CD14-positive monocyte (primary cell): ENCODE results near the gene PATJ. TPM values are rescaled to one million over a fixed set of nuclear protein-coding genes. Genes with fewer than 3 reads are reported as not detected.

Experiments
- DNase-seq, 3 donors: peaks; one replicate each; pipeline ENCODE4 v3.0.0-alpha.2; 2011 to 2022
- H2AFZ ChIP-seq: 2 replicates; pipeline ENCODE4 v1.6.0; 2012; ENCODE audit warnings: mild to moderate bottlenecking, low read depth, low read length, inconsistent platforms; ENCODE audit not compliant: insufficient read depth, poor library complexity, severe bottlenecking
- H3K27ac ChIP-seq, 2 donors: 1 replicate in 1 of 2; 2 replicates in 1 of 2; pipeline ENCODE4 v1.5.1; 2012 to 2013; ENCODE audit warnings: low read length in 2 of 2, control low read depth in 1 of 2, inconsistent platforms in 1 of 2, low read depth in 1 of 2, mild to moderate bottlenecking in 1 of 2
- H3K27me3 ChIP-seq, 2 donors: one replicate each; pipeline versions ENCODE4 v1.6.0 to v1.6.1; 2011 to 2013; ENCODE audit warnings: low read length in 2 of 2; ENCODE audit not compliant: control insufficient read depth in 2 of 2, insufficient read depth in 2 of 2
- H3K36me3 ChIP-seq, 2 donors: replicated peaks in 1 of 2; 1 replicate in 1 of 2; 2 replicates in 1 of 2; pipeline versions ENCODE4 v1.5.1 to v1.6.1; 2012 to 2013; ENCODE audit warnings: low read length in 2 of 2, control low read depth in 1 of 2, inconsistent platforms in 1 of 2, mild to moderate bottlenecking in 1 of 2; ENCODE audit not compliant: insufficient read depth in 2 of 2, control insufficient read depth in 1 of 2
- H3K4me1 ChIP-seq, 2 donors: 1 replicate in 1 of 2; 2 replicates in 1 of 2; pipeline versions ENCODE4 v1.5.1 to v1.6.1; 2012 to 2013; ENCODE audit warnings: low read length in 2 of 2, control low read depth in 1 of 2, inconsistent platforms in 1 of 2, mild to moderate bottlenecking in 1 of 2, moderate library complexity in 1 of 2; ENCODE audit not compliant: insufficient read depth in 2 of 2, control insufficient read depth in 1 of 2
- H3K4me2 ChIP-seq: replicated peaks from 2 replicates; pipeline ENCODE3; 2012; ENCODE audit warnings: low read length, moderate library complexity, mild to moderate bottlenecking; ENCODE audit not compliant: poor library complexity, severe bottlenecking; ENCODE audit errors: extremely low read depth
- H3K4me3 ChIP-seq, 3 experiments: fragments of 200-600 bp in 1 of 3; sonication (generic) in 1 of 3; replicated peaks in 1 of 3; 1 replicate in 2 of 3; 2 replicates in 1 of 3; pipeline ENCODE4 v1.5.1; 2011 to 2013; ENCODE audit warnings: low read length in 3 of 3, mild to moderate bottlenecking in 3 of 3, control low read depth in 2 of 3, low read depth in 2 of 3, inconsistent platforms in 1 of 3, moderate library complexity in 1 of 3
- H3K79me2 ChIP-seq: 2 replicates; pipeline ENCODE4 v1.6.0; 2012; ENCODE audit warnings: mild to moderate bottlenecking, control low read depth, inconsistent platforms, low read length, moderate library complexity; ENCODE audit not compliant: insufficient read depth
- H3K9ac ChIP-seq: 2 replicates; pipeline ENCODE4 v1.6.0; 2017; ENCODE audit warnings: low read length, mild to moderate bottlenecking; ENCODE audit not compliant: insufficient read depth, poor library complexity, severe bottlenecking
- H3K9me3 ChIP-seq, 2 donors: replicated peaks in 1 of 2; 1 replicate in 1 of 2; 2 replicates in 1 of 2; pipeline versions ENCODE4 v1.5.1 to v1.6.1; 2012 to 2013; ENCODE audit warnings: low read length in 2 of 2, control low read depth in 1 of 2; ENCODE audit not compliant: control insufficient read depth in 1 of 2, insufficient read depth in 1 of 2
- H4K20me1 ChIP-seq: 2 replicates; pipeline ENCODE4 v1.6.0; 2012; ENCODE audit warnings: mild to moderate bottlenecking, low read length, control low read depth, moderate library complexity; ENCODE audit not compliant: insufficient read depth
- H3K27ac Mint-ChIP-seq, 7 donors: one replicate each; pipeline ENCODE4 v1.8.0; 2020; ENCODE audit warnings: mild to moderate bottlenecking in 7 of 7, mixed read lengths in 7 of 7, moderate library complexity in 6 of 7, inconsistent platforms in 2 of 7
- H3K27me3 Mint-ChIP-seq, 3 donors: one replicate each; pipeline ENCODE4 v1.8.0; 2021 to 2022; ENCODE audit warnings: low read depth in 3 of 3, mild to moderate bottlenecking in 3 of 3, mixed read lengths in 3 of 3, moderate library complexity in 3 of 3, inconsistent platforms in 1 of 3
- H3K36me3 Mint-ChIP-seq, 2 donors: one replicate each; pipeline ENCODE4 v1.8.0; 2020; ENCODE audit warnings: mixed read lengths in 2 of 2, inconsistent platforms in 1 of 2, mild to moderate bottlenecking in 1 of 2
- H3K4me1 Mint-ChIP-seq: one replicate; pipeline ENCODE4 v1.8.0; 2020; ENCODE audit warnings: mild to moderate bottlenecking, mixed read lengths
- H3K4me3 Mint-ChIP-seq, 2 donors: one replicate each; pipeline ENCODE4 v1.8.0; 2020; ENCODE audit warnings: mild to moderate bottlenecking in 2 of 2, mixed read lengths in 2 of 2, moderate library complexity in 1 of 2
- H3K9me3 Mint-ChIP-seq, 7 donors: one replicate each; pipeline ENCODE4 v1.8.0; 2020 to 2022; ENCODE audit warnings: mixed read lengths in 7 of 7, mild to moderate bottlenecking in 6 of 7, moderate library complexity in 6 of 7, inconsistent platforms in 2 of 7
- WGBS: methylation state at CpG from one replicate; pipeline ENCODE4 v1.1.5; 2013; ENCODE audit warnings: missing lambda C conversion rate; ENCODE audit not compliant: insufficient coverage; 5-methylcytosine and 5-hydroxymethylcytosine counted together
- intact Hi-C, 2 donors: fragments of 100-400 bp; cut with micrococcal nuclease; formaldehyde crosslinking; loops; one replicate each; pipeline versions ENCODE4 v1.15.0 to v1.15.1; 2023
- polyA plus RNA-seq, 3 donors: library from polyadenylated mRNA; depleted of rRNA in 1 of 3; unstranded in 2 of 3; stranded (reverse) in 1 of 3; fragments of 300-500 nt in 2 of 3; fragments of >200 nt in 1 of 3; fragmentation: Illumina TruSeq in 2 of 3; gene quantifications; 1 replicate in 2 of 3; 2 replicates in 1 of 3; pipeline ENCODE4 v1.2.3, GENCODE V29; 2012 to 2021
- TF ChIP-seq, protein P1 (sequence below): fragments of 200-600 bp; IDR thresholded peaks from one replicate; pipeline ENCODE4 v1.8.0; 2022; ENCODE audit warnings: antibody characterized with exemption, mild to moderate bottlenecking

PATJ gene
- polyA plus RNA-seq, 3 donors, result 0.01 to 0.23 TPM; not detected in 1

DNA sequence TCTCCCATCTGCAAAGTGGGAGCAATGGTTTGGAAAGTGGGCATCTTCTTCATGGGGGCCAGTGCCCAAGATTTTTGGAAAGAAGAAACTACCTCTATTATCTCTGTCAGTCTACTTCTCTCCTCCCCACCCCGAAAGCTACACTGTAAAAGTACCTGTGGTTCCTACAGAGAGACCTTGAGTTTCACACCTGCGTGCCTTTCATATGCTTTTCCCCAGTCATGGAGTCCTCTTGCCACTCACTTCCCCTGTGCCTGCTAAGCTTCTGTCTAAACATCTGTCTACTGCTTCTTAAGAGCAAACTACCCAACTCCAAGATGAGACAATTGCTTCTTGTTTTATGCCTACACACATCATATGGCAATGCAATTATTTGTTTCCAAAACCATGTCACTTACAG is 261.5 kb downstream of the PATJ start:
- H2AFZ ChIP-seq, result no peak overlapping the region
- no peak overlapping the region for H3K4me2 ChIP-seq
- H4K20me1 ChIP-seq, result no peaks in the 10 kb centered on the region
- H3K4me1 Mint-ChIP-seq, result no peaks in the 10 kb centered on the region
- WGBS, result 92% methylated on average over 2 of the region's 2 CpGs
- H3K9ac ChIP-seq, result no peak overlapping the region
- no peak for DNase-seq
- no peaks in the 10 kb centered on the region for H3K4me1 ChIP-seq
- intact Hi-C loops, result no loop called here
- H3K27ac Mint-ChIP-seq, result no peak overlapping the region
- no peaks in the 10 kb centered on the region for H3K36me3 ChIP-seq
- peaks cover 0 to 3% (median 0%) of the 10 kb centered on the region in 7 donors for H3K9me3 Mint-ChIP-seq
- no peak overlapping the region for H3K4me3 ChIP-seq
- TF ChIP-seq, protein P1, sequence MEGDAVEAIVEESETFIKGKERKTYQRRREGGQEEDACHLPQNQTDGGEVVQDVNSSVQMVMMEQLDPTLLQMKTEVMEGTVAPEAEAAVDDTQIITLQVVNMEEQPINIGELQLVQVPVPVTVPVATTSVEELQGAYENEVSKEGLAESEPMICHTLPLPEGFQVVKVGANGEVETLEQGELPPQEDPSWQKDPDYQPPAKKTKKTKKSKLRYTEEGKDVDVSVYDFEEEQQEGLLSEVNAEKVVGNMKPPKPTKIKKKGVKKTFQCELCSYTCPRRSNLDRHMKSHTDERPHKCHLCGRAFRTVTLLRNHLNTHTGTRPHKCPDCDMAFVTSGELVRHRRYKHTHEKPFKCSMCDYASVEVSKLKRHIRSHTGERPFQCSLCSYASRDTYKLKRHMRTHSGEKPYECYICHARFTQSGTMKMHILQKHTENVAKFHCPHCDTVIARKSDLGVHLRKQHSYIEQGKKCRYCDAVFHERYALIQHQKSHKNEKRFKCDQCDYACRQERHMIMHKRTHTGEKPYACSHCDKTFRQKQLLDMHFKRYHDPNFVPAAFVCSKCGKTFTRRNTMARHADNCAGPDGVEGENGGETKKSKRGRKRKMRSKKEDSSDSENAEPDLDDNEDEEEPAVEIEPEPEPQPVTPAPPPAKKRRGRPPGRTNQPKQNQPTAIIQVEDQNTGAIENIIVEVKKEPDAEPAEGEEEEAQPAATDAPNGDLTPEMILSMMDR, result no peak
- peaks cover 0 to 2% (median 2%) of the 10 kb centered on the region in 3 donors for H3K27me3 Mint-ChIP-seq
- no peak overlapping the region for H3K27ac ChIP-seq
- H3K9me3 ChIP-seq, result no peaks in the 10 kb centered on the region
- no peaks in the 10 kb centered on the region for H3K79me2 ChIP-seq
- H3K4me3 Mint-ChIP-seq, result no peak overlapping the region
- no peaks in the 10 kb centered on the region for H3K27me3 ChIP-seq
- H3K36me3 Mint-ChIP-seq, result no peaks in the 10 kb centered on the region

DNA sequence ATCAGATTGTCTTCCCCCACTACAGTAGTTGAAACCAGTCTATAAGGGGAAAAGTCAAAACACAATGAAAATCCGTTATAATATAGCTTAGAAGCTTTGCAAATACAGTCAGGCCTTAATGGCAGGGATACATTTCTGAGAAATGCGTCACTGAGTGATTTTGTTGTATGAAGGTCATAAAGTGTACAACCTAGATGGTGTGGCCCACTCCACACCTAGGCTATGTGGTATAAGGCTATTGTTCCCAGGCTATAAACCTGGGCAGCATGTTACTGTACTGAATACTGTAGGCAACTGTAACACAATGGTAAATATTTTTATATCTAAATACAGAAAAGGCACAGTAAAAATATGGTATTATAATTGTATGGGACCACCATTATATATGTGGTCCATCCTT is 264.4 kb downstream of the PATJ start:
- no peaks in the 10 kb centered on the region for H3K79me2 ChIP-seq
- TF ChIP-seq, protein P1, result no peak
- H3K4me1 ChIP-seq, result no peaks in the 10 kb centered on the region
- no peak overlapping the region for H2AFZ ChIP-seq
- DNase-seq, result no peak
- no peaks in the 10 kb centered on the region for H3K9me3 ChIP-seq
- no peak overlapping the region for H3K4me2 ChIP-seq
- no peak overlapping the region for H3K4me3 ChIP-seq
- H3K36me3 ChIP-seq, result no peaks in the 10 kb centered on the region
- H3K9ac ChIP-seq, result no peak overlapping the region
- Mint-ChIP-seq H3K36me3 (no peaks in the 10 kb centered on the region), H3K27ac (no peak overlapping the region), H3K4me3 (no peak overlapping the region), H3K4me1 (no peaks in the 10 kb centered on the region), H3K27me3 (peaks cover 0 to 2% (median 0%) of the 10 kb centered on the region in 3 donors), H3K9me3 (peaks cover 0 to 3% (median 0%) of the 10 kb centered on the region in 7 donors)
- no peaks in the 10 kb centered on the region for H3K27me3 ChIP-seq
- intact Hi-C loops, result no loop called here
- no peaks in the 10 kb centered on the region for H4K20me1 ChIP-seq
- 100% methylated on average over 1 of the region's 2 CpGs for WGBS
- H3K27ac ChIP-seq, result no peak overlapping the region
